Ovary (tissue), 9 donors: ENCODE measurements around the gene TNFRSF14. TPM values are rescaled to one million over a fixed set of nuclear protein-coding genes. Genes with fewer than 3 reads are reported as not detected.

Experiments used
- DNase-seq, 5 donors: peaks; one replicate each; pipeline ENCODE4 v3.0.0-alpha.2; 2019 to 2020
- H3K27ac ChIP-seq, 2 donors: fragments of 200-600 bp; one replicate each; pipeline versions ENCODE4 v1.5.1 to v1.8.0; 2019 to 2022
- H3K27me3 ChIP-seq: fragments of 200-600 bp; one replicate; pipeline ENCODE4 v1.8.0; 2022
- H3K36me3 ChIP-seq: fragments of 200-600 bp; sonication (generic); one replicate; pipeline ENCODE4 v1.5.1; 2019
- H3K4me1 ChIP-seq: one replicate; pipeline ENCODE4 v1.8.1; 2013; ENCODE audit warnings: mild to moderate bottlenecking, moderate library complexity; ENCODE audit not compliant: insufficient read depth
- H3K4me3 ChIP-seq: fragments of 200-600 bp; sonication (generic); one replicate; pipeline ENCODE4 v1.5.1; 2017
- H3K9me3 ChIP-seq, 2 donors: fragments of 200-600 bp in 1 of 2; sonication (generic) in 1 of 2; one replicate each; pipeline versions ENCODE4 v1.5.1 to v1.8.1; 2013 to 2019; ENCODE audit warnings: mild to moderate bottlenecking in 1 of 2, moderate library complexity in 1 of 2
- CTCF ChIP-seq, 3 donors: fragments of 450-650 bp in 2 of 3; fragments of 200-600 bp in 1 of 3; IDR thresholded peaks; one replicate each; pipeline versions ENCODE4 v1.5.1 to v1.8.0; 2016 to 2022; ENCODE audit warnings: antibody characterized with exemption in 3 of 3, mild to moderate bottlenecking in 1 of 3
- EP300 ChIP-seq: sonication (generic); formaldehyde crosslinking; IDR thresholded peaks from one replicate; pipeline ENCODE4 v1.6.1; 2017; ENCODE audit warnings: antibody characterized with exemption
- POLR2A ChIP-seq: fragments of 450-650 bp; IDR thresholded peaks from one replicate; pipeline ENCODE4 v1.6.1; 2017; ENCODE audit warnings: antibody characterized with exemption, mild to moderate bottlenecking, moderate library complexity
- WGBS, 3 donors: extraction: QIAGEN DNeasy Blood & Tissue Kit in 1 of 3; methylation state at CpG; one replicate each; pipeline versions ENCODE4 v1.1.5 to v1.1.7; 2013 to 2017; 5-methylcytosine and 5-hydroxymethylcytosine counted together
- intact Hi-C, 4 donors: fragments of 100-400 bp; cut with DNase I; formaldehyde crosslinking; loops; one replicate each; pipeline versions ENCODE4 v1.11.0 to v1.15.1; 2022 to 2023
- polyA plus RNA-seq, 2 donors: library from polyadenylated mRNA; stranded (reverse); fragments of 200-250 nt in 1 of 2; fragments of 350-450 nt in 1 of 2; fragmentation: Illumina TruSeq in 1 of 2; extraction: RNeasy Lipid Tissue Mini Kit (QIAGEN cat#74804) in 1 of 2; gene quantifications; one replicate each; pipeline ENCODE4 v1.2.3, GENCODE V29; 2013 to 2014
- total RNA-seq, 7 donors: library from RNA; depleted of rRNA in 2 of 7; stranded (reverse); fragments of >200 nt in 2 of 7; fragmentation: NEBNext Ultra II Directional in 3 of 7; extraction: Animal tissue kit (Norgen Biotek cat#: 25700) in 3 of 7; gene quantifications; one replicate each; pipeline versions ENCODE4 v1.1.0 to v1.2.4, GENCODE V29; 2016 to 2023
- donor health status: DM: no; HTN: no; CAD: no; lungs with moderate emphysema.
- donor health status: DM: no; HTN: no; CAD: no.
- donor health status: Bipolar disorder and iron deficiency.
- donor health status: DM: yes; HTN: yes; CAD: no.
- donor health status: DM: no; HTN: no; CAD: no.
- donor health status: DM: yes; HTN: yes; CAD: no.

Gene TNFRSF14
- total and polyA plus RNA-seq, 9 donors, result 4.3 to 78.5 (median 57.6) TPM

GRCh38 chr1:2592672-2593071 is 36.5 kb downstream of the TNFRSF14 start:
- Histone ChIP-seq H3K4me3 (no peak overlapping the region), H3K27me3 (no peaks in the 10 kb centered on the region), H3K36me3 (no peaks in the 10 kb centered on the region), H3K4me1 (peaks cover 4% of the 10 kb centered on the region), H3K9me3 (no peaks in the 10 kb centered on the region), H3K27ac (no peak overlapping the region)
- WGBS, 3 donors, result 51 to 57% (median 56%) methylated on average over 14 to 15 of the region's 15 CpGs
- no peak for TF ChIP-seq CTCF (IDR thresholded peaks at IDR 0.05)
- no peak for TF ChIP-seq EP300
- TF ChIP-seq POLR2A, result no peak
- peak in 2 of 5 donors; percentile 11 to 23 for DNase-seq
- intact Hi-C loops, result no loop called here

- TF ChIP-seq CTCF (IDR thresholded peaks at IDR 0.05) (no peak), POLR2A (no peak), EP300 (no peak)
- Histone ChIP-seq H3K9me3 (no peaks in the 10 kb centered on the region), H3K4me3 (no peak overlapping the region), H3K27ac (no peak overlapping the region), H3K36me3 (no peaks in the 10 kb centered on the region), H3K4me1 (peaks cover 3% of the 10 kb centered on the region), H3K27me3 (no peaks in the 10 kb centered on the region)
- intact Hi-C loops, result no loop called here
- DNase-seq, result peak in 2 of 5 donors; percentile 13 to 31
- WGBS, 3 donors, result 36 to 46% (median 44%) methylated on average over 15 to 26 of the region's 26 CpGs
Measured at GRCh38 chr1:2593251-2593878, 37.2 kb downstream of the TNFRSF14 start.

DNA sequence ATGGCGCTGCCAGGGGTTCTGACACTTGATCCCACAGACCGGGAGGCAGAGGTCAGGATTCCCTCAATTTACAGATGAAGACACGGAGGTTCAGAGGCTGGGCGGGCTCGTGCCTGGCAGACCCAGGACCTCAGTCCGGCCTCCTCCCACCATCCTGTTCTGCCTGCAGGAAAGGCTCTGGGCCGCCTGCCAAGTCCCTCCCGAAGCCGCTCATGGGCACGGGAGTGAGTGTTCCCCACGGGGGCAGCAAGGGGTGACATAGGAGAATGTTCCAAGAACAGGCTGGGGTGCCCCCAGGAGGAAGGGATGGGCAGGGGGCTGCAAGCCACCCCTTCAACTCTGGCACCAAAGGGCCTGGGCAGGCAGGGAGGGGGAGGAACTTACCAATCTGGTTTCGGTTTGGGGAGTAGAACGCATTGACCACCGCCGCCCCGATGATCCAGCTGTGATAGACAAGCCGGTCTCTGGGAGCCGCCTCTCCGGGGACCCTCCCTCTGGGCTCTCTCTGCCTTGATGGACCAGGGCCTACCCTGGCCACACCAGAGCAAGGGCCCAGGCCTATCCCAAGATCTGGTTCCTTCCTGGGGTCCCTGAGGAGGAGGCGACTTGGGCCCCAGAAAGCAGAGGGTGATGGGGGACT is 38.0 kb downstream of the TNFRSF14 start:
- Histone ChIP-seq H3K36me3 (no peaks in the 10 kb centered on the region), H3K9me3 (no peaks in the 10 kb centered on the region), H3K27ac (no peak overlapping the region), H3K4me1 (peaks cover 3% of the 10 kb centered on the region), H3K27me3 (no peaks in the 10 kb centered on the region), H3K4me3 (peak overlapping the region; percentile 20)
- no peak for TF ChIP-seq EP300
- no peak for TF ChIP-seq POLR2A
- no peak for TF ChIP-seq CTCF (IDR thresholded peaks at IDR 0.05)
- peak; percentile 48 to 80 (median 58) for DNase-seq
- intact Hi-C loops, result no loop called here
- 13 to 30% (median 16%) methylated on average over 20 of the region's 20 CpGs for WGBS, 3 donors

- Histone ChIP-seq H3K27ac (no peak overlapping the region), H3K4me3 (no peak overlapping the region), H3K4me1 (peaks cover 3% of the 10 kb centered on the region), H3K36me3 (no peaks in the 10 kb centered on the region), H3K27me3 (no peaks in the 10 kb centered on the region), H3K9me3 (no peaks in the 10 kb centered on the region)
- WGBS, 3 donors, result 87 to 93% (median 88%) methylated on average over 17 of the region's 17 CpGs
- no peak for TF ChIP-seq CTCF (IDR thresholded peaks at IDR 0.05)
- TF ChIP-seq EP300, result no peak
- no peak for TF ChIP-seq POLR2A
- DNase-seq, result peak in 2 of 5 donors; percentile 5 to 36
- intact Hi-C loops, result no loop called here
Measured at GRCh38 chr1:2594641-2595131, 38.5 kb downstream of the TNFRSF14 start.
